GM23248 (cell line): ENCODE results near the gene ZP4.

Experiments used
- EZH2 ChIP-seq: fragments of 200-600 bp; sonication (generic); IDR thresholded peaks from 2 replicates; pipeline ENCODE4 v1.6.1; 2018; ENCODE audit warnings: antibody characterized with exemption, mild to moderate bottlenecking; ENCODE audit not compliant: insufficient read depth, poor library complexity, severe bottlenecking
- EZH2phosphoT487 ChIP-seq: fragments of 200-600 bp; sonication (generic); IDR thresholded peaks from 2 replicates; pipeline ENCODE4 v1.6.1; 2018; ENCODE audit warnings: antibody characterized with exemption, moderate library complexity, mild to moderate bottlenecking, low read depth; ENCODE audit not compliant: insufficient read depth

DNA sequence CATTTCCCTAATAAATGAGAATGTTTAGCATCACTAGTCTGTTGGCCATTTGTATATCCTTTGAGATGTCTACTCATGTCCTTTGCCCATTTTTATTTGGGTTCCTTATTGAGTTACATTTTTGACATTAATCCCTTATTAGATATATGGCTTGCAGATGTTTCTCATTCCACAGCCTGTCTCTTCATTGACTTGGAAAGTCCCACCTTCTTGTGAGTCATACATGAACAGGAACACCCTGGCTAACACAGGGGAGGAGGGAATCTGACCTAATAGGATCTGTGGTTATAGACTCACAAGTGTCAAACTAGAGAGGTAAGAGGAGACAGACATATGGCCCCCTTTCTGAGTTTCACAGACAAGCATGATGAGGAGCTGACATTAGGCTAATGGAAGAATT, 11.5 kb downstream of the ZP4 start:
- TF ChIP-seq EZH2phosphoT487 (no peak), EZH2 (no peak)
